WI38 (cell line): ENCODE results near the gene PTPN6.

ENCODE experiments used
- H3K4me3 ChIP-seq: 2 replicates; pipeline ENCODE4 v1.5.1; 2011; ENCODE audit warnings: low read depth, mild to moderate bottlenecking, control low read depth, low read length
- TF ChIP-seq, protein P1 (sequence below): IDR thresholded peaks from 2 replicates; pipeline ENCODE4 v1.5.1; 2012; ENCODE audit warnings: low read depth, mild to moderate bottlenecking, control low read depth, low read length

PTPN6 gene

DNA sequence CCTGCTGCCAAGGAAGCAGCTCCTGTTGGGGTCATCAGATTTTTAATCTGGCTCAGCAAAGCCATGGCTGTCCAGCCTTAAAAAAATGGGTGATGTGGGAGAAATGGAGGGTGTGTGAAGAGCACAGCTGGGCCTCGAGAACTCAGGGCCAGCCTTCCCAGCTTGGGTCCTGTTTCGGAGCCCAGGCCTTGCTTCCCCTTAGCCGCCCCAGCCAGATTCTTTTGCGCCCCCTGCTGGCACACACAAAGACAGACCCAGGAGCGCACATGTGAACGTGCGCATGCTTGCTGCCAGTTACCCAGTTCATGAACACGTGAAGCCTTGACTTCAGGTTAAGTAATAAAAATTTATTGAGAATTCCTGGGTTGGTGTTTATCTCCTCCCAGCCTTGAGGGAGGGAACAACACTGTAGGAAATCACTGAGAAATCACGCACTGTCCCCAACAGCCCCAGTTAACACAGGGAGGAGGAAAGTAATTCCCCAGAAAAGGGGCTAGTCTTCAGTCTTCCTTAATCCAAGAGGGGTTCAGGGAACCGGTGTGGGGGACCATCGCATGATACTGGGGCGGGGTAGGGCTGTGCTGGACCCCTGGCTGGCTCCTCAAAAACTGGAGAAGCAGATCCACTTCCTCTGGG, 14.0 kb downstream of the PTPN6 start:
- TF ChIP-seq, protein P1, sequence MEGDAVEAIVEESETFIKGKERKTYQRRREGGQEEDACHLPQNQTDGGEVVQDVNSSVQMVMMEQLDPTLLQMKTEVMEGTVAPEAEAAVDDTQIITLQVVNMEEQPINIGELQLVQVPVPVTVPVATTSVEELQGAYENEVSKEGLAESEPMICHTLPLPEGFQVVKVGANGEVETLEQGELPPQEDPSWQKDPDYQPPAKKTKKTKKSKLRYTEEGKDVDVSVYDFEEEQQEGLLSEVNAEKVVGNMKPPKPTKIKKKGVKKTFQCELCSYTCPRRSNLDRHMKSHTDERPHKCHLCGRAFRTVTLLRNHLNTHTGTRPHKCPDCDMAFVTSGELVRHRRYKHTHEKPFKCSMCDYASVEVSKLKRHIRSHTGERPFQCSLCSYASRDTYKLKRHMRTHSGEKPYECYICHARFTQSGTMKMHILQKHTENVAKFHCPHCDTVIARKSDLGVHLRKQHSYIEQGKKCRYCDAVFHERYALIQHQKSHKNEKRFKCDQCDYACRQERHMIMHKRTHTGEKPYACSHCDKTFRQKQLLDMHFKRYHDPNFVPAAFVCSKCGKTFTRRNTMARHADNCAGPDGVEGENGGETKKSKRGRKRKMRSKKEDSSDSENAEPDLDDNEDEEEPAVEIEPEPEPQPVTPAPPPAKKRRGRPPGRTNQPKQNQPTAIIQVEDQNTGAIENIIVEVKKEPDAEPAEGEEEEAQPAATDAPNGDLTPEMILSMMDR, result peak; percentile 79
- no peak overlapping the region for H3K4me3 ChIP-seq

DNA sequence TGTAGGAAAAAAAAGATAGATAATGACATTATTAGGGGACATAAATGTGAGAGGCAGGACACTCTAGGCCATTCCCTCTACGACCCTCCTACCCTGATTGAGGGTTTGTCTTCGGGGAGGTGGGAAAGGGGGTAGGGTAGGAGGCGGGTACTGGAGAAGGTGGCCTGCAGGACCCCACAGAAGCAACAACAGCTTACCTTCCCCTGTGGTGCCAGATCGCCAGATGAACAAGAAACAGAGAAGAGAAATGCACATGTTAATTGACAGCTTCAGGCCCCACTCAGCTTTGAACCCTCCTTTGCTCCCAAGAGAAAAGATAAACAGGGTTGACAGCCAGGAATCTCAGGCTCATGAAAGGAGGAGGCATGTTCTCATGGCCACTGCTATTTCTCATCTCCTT, 14.6 kb downstream of the PTPN6 start:
- no peak overlapping the region for H3K4me3 ChIP-seq
- TF ChIP-seq, protein P1, result no peak

DNA sequence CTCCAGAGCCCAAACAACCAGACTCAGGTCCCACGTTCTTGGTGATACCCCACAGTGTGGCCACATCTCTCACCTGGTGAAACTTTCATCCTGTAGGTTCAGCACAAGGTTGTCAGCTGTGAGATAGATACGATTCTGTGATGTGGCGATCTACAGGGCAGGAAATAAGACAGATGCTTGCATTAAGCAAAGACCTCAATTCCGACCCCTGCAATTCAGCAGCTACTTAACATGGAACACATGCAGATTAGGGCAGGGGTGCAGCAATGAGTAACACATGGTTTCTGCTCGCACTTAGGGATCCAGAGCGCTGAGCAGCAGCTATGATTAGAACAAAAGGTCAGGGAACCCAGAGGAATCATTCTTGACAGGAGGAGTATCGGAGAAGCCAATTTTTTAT, 15.2 kb downstream of the PTPN6 start:
- TF ChIP-seq, protein P1, result no peak
- H3K4me3 ChIP-seq, result no peak overlapping the region

DNA sequence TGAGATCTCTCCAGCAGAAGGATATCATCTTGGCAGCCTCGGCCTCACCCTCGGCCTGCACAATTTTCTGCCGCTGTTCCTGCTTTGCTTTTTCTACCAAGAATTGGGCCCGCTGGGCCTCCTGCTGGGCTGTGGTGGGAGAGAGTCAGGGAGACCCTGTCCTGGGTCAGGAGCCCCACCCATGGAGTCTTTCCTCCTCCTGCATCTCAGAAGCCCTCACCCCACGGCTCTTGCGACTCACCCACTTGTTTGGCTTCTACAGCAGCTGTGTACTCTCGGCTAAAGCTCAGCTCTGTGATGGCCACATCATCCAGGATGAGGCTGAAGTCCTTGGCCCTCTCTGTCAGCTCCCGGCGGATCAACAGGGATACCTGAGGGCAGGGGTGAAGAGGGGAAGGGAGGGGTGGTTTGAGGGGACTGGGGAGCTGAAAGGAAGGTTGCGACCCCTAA, 16.5 kb downstream of the PTPN6 start:
- H3K4me3 ChIP-seq, result no peak overlapping the region
- TF ChIP-seq, protein P1, result no peak

DNA sequence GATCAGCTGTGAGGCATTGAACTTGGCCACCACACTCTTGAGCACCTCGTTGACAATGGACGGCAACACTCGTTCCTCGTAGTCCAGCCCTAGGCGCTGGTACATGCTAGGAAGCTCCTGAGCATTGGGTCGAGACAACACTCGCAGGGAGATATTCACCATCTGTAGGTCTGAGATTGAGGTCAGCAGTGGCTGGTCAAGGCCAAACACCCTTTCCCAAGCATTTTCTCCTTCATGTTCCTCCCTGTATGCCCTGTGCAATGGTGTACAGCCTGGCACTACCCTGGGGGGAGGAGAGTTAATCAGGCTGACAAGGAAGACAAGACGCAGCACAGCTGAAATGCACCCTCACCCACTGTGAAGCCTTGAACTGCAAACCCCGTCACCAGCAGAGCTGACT, 17.3 kb downstream of the PTPN6 start:
- TF ChIP-seq, protein P1, result no peak
- H3K4me3 ChIP-seq, result no peak overlapping the region

DNA sequence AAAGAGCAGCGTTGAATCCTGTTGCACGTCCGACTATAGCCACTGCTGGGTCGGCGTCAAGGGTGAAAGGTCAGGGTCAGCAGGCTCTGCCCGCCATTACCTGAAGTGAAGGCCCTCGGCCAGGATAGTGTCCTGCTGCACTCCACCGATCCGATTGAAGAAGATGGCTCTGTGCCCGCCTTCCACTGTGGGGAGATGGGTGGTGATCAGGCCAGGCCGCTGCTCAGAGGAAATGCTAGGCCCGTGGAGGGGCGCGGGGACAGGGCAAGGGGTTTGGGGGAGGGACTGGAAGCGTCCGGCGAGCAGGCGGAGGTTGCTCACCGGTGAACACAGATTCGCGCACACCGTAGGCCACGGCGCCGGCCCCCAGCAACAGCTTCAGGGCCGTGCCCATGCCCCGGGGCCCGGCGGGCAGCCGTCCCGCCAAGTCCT, 19.0 kb downstream of the PTPN6 start:
- H3K4me3 ChIP-seq, result peak overlapping the region; percentile 95
- TF ChIP-seq, protein P1, result no peak

DNA sequence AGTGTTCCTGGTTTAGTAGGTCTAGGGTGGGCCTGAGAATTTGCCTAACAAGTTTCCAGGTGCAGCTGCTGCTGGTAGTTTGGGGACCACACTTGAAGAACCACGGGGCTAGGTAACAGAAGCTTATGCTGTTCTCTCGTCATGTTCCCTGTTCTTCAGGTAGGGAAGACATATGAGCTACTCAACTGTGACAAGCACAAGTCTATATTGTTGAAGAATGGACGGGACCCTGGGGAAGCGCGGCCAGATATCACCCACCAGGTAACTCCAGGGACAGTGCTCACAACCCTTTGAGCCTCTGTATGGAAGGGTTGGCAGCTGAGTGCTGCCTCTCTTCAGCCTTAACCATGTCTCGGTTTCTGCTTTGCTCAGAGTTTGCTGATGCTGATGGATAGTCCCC, 23.0 kb downstream of the PTPN6 start:
- no peak overlapping the region for H3K4me3 ChIP-seq
- TF ChIP-seq, protein P1, result no peak
